Prostate gland (tissue), 2 donors: Measurements from ENCODE around the gene CSGALNACT2. TPM values are rescaled to one million over a fixed set of nuclear protein-coding genes. Genes with fewer than 3 reads are reported as not detected.

Source experiments
- DNase-seq: peaks from one replicate; pipeline ENCODE4 v3.0.0-alpha.2; 2019; ENCODE audit warnings: low spot score
- H3K27ac ChIP-seq, 2 donors: fragments of 200-600 bp; sonication (generic); 2 replicates each; pipeline ENCODE4 v1.5.1; 2017 to 2019
- H3K27me3 ChIP-seq: fragments of 200-600 bp; sonication (generic); replicated peaks from 2 replicates; pipeline ENCODE4 v1.5.1; 2019; ENCODE audit not compliant: insufficient read depth
- H3K36me3 ChIP-seq, 2 donors: fragments of 200-600 bp; sonication (generic); 1 replicate in 1 of 2; 2 replicates in 1 of 2; pipeline versions ENCODE4 v1.5.1 to v1.8.1; 2017 to 2019
- H3K4me1 ChIP-seq: fragments of 200-600 bp; sonication (generic); replicated peaks from 2 replicates; pipeline ENCODE4 v1.5.1; 2019
- H3K4me3 ChIP-seq, 2 donors: fragments of 200-600 bp; sonication (generic); 2 replicates each; pipeline ENCODE4 v1.5.1; 2017 to 2019
- H3K9me3 ChIP-seq: fragments of 200-600 bp; sonication (generic); 2 replicates; pipeline ENCODE4 v1.5.1; 2017
- POLR2A ChIP-seq: fragments of 450-650 bp; IDR thresholded peaks from one replicate; pipeline ENCODE4 v1.6.1; 2016; ENCODE audit warnings: antibody characterized with exemption, mild to moderate bottlenecking
- POLR2AphosphoS5 ChIP-seq: sonication (generic); formaldehyde crosslinking; IDR thresholded peaks from one replicate; pipeline ENCODE4 v1.6.1; 2017; ENCODE audit warnings: antibody characterized with exemption
- WGBS: methylation state at CpG from one replicate; pipeline ENCODE4 v1.1.5; 2018; 5-methylcytosine and 5-hydroxymethylcytosine counted together
- intact Hi-C: fragments of 100-400 bp; cut with DNase I; formaldehyde crosslinking; loops from one replicate; pipeline ENCODE4 v1.14.2; 2022
- total RNA-seq, 2 donors: library from RNA; depleted of rRNA; stranded (reverse); fragments of >200 nt; gene quantifications; one replicate each; pipeline ENCODE4 v1.1.0, GENCODE V29; 2016
- TF ChIP-seq, protein P1 (sequence below), 4 experiments: fragments of 200-600 bp in 2 of 4; fragments of 450-650 bp in 2 of 4; sonication (generic) in 2 of 4; IDR thresholded peaks; 1 replicate in 3 of 4; 2 replicates in 1 of 4; pipeline ENCODE4 v1.5.1; 2016 to 2019; ENCODE audit warnings: antibody characterized with exemption in 4 of 4, mild to moderate bottlenecking in 2 of 4, moderate library complexity in 2 of 4

The CSGALNACT2 gene
- total RNA-seq, 2 donors from 2014 or later, result 10.0 to 15.9 TPM

DNA sequence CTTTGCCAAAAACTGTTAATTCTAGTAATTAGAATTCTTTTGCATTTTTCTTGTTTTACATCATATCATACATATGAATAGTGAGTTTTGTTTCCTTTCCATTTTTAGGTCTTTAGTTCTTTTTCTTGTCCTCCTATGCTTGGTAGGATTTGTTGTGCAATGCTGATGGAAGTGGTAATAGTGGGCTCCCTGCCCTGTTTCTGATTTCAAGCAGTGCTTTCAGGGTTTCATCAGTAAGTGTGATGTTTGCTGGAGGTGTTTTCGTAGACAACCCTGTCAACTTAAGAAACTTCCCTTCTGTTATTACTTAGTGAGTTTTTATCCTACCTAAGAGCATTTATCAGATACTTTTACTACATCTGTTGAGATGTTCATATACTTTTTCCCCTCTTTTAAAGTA is 50.5 kb downstream of the CSGALNACT2 start:
- intact Hi-C loops, result no loop called here
- Histone ChIP-seq H3K27me3 (no peaks in the 10 kb centered on the region), H3K27ac (no peak overlapping the region), H3K4me3 (no peak overlapping the region), H3K4me1 (peaks cover 3% of the 10 kb centered on the region), H3K36me3 (no peaks in the 10 kb centered on the region), H3K9me3 (no peaks in the 10 kb centered on the region)
- no peak for DNase-seq
- WGBS, result 97% methylated on average over 1 of the region's 1 CpG
- TF ChIP-seq, protein P1, sequence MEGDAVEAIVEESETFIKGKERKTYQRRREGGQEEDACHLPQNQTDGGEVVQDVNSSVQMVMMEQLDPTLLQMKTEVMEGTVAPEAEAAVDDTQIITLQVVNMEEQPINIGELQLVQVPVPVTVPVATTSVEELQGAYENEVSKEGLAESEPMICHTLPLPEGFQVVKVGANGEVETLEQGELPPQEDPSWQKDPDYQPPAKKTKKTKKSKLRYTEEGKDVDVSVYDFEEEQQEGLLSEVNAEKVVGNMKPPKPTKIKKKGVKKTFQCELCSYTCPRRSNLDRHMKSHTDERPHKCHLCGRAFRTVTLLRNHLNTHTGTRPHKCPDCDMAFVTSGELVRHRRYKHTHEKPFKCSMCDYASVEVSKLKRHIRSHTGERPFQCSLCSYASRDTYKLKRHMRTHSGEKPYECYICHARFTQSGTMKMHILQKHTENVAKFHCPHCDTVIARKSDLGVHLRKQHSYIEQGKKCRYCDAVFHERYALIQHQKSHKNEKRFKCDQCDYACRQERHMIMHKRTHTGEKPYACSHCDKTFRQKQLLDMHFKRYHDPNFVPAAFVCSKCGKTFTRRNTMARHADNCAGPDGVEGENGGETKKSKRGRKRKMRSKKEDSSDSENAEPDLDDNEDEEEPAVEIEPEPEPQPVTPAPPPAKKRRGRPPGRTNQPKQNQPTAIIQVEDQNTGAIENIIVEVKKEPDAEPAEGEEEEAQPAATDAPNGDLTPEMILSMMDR (IDR thresholded peaks at IDR 0.05), result no peak
- TF ChIP-seq POLR2A (no peak), POLR2AphosphoS5 (no peak)

DNA sequence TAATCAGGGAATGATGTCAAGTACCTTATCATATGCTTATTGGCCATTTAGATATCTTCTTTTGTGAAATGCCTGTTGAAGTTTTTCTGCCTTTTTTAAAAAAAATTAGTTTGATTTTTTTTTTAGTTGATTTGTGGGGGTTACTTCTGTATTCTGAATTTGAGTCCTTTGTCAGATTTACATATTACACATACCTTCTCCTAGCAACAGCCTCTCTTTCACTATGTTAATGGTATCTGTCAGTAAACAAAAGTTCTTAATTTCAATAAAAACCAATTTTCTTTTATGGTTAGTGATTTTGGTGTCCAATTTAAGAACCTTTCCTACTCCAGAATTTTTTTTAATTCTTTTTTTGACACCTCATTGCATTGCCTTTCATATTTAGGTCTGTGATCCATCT is 52.0 kb downstream of the CSGALNACT2 start:
- intact Hi-C loops, result no loop called here
- H3K4me1 ChIP-seq, result peaks cover 10% of the 10 kb centered on the region
- no peak overlapping the region for H3K4me3 ChIP-seq
- no peaks in the 10 kb centered on the region for H3K27me3 ChIP-seq
- no peak overlapping the region for H3K27ac ChIP-seq
- no peaks in the 10 kb centered on the region for H3K36me3 ChIP-seq
- TF ChIP-seq POLR2A, result no peak
- TF ChIP-seq, protein P1 (IDR thresholded peaks at IDR 0.05), result no peak
- no peak for TF ChIP-seq POLR2AphosphoS5
- no peak for DNase-seq
- no peaks in the 10 kb centered on the region for H3K9me3 ChIP-seq

DNA sequence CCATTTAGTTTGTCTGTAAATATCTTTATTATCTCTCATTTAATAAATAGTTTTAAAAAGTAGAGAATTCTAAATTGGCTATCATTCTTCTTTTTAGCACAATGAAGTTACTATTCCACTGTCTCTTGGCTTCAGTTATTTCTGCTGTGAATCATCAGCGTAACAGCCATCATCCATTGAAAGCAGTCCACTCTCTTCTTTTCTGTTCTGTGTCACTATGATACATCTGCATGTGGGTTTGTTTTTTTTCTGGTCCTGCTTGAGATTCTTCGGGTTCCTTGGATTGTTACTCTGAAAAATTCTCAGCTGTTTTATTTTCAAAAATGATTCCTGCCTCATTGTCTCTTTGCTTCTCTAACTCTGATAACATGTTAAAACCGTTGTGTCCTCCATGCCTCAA is 52.5 kb downstream of the CSGALNACT2 start:
- H3K9me3 ChIP-seq, result no peaks in the 10 kb centered on the region
- no peak overlapping the region for H3K27ac ChIP-seq
- no peak for TF ChIP-seq POLR2A
- TF ChIP-seq POLR2AphosphoS5, result no peak
- no peaks in the 10 kb centered on the region for H3K27me3 ChIP-seq
- no peak for DNase-seq
- no peak overlapping the region for H3K4me3 ChIP-seq
- H3K36me3 ChIP-seq, result no peaks in the 10 kb centered on the region
- intact Hi-C loops, result no loop called here
- H3K4me1 ChIP-seq, result peaks cover 10% of the 10 kb centered on the region
- 77% methylated on average over 3 of the region's 3 CpGs for WGBS

DNA sequence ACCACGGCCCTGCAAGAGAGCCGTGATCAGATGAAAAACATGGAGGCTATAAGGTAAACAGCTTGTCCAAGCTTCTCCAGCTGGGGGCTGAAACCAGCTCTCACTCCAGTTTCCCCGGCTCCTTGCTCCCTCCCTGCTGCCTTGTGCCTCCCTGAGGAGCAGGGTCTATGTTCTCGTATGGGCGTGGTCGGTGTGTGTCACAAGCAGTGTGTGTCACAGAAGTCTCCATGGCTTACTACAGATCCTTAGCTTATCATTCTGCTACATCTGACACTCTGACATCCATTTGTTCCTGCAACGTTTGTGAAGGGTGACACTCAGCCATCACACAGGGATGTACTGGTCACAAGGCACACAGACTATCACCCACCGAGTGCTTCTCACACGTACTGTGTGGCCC is 54.6 kb downstream of the CSGALNACT2 start:
- H3K27me3 ChIP-seq, result no peaks in the 10 kb centered on the region
- intact Hi-C loops, result no loop called here
- H3K36me3 ChIP-seq, result no peaks in the 10 kb centered on the region
- TF ChIP-seq, protein P1 (IDR thresholded peaks at IDR 0.05), result no peak
- TF ChIP-seq POLR2A (no peak), POLR2AphosphoS5 (no peak)
- peaks cover 10% of the 10 kb centered on the region for H3K4me1 ChIP-seq
- peak overlapping the region in 1 of 2 donors; percentile 89 for H3K27ac ChIP-seq
- H3K9me3 ChIP-seq, result no peaks in the 10 kb centered on the region
- 73% methylated on average over 9 of the region's 9 CpGs for WGBS
- H3K4me3 ChIP-seq, result no peak overlapping the region
- no peak for DNase-seq

DNA sequence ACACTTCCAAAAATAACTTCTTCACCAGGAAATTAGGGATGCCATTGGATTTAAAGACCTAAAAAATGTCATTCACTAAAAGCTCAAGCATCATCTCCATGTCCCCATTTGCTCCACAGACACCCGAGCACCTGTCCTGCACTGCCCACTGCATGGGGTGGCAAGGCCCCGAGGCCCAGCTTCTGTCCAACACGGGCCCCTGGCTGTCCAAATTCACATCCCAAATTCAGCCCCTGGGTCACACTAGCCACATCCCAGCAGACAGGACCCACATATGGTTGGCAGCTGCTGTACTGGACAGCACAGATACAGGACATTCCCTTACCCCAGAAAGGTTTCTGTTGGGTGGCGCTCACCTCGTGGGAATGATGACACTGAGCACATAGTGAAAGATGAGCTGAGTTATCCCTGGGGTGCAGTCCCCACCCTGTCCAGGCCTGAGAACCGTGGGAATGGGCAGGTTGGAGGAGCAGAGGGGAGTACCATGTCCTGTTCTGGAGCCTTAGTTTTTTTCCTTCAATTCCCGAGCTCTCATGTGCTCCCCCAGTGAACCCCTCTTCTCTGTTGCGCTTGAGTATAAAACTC is 55.3 kb downstream of the CSGALNACT2 start:
- H3K9me3 ChIP-seq, result no peaks in the 10 kb centered on the region
- DNase-seq, result no peak
- intact Hi-C loops, result no loop called here
- no peak for TF ChIP-seq POLR2AphosphoS5
- no peak for TF ChIP-seq POLR2A
- TF ChIP-seq, protein P1 (IDR thresholded peaks at IDR 0.05), result no peak
- WGBS, result 86% methylated on average over 8 of the region's 8 CpGs
- H3K4me3 ChIP-seq, result no peak overlapping the region
- peaks cover 10% of the 10 kb centered on the region for H3K4me1 ChIP-seq
- H3K27me3 ChIP-seq, result no peaks in the 10 kb centered on the region
- no peaks in the 10 kb centered on the region for H3K36me3 ChIP-seq
- H3K27ac ChIP-seq, result peak overlapping the region; percentile 49 to 89
